SK-MEL-5 (cell line): ENCODE results near the gene RNU7-1. TPM values are rescaled to one million over a fixed set of nuclear protein-coding genes. Genes with fewer than 3 reads are reported as not detected.

Experiments used
- DNase-seq: peaks from one replicate; pipeline ENCODE4 v3.0.0-alpha.2; 2016; ENCODE audit warnings: low read depth, low spot score
- in situ Hi-C: cut with HindIII; loops from 2 replicates; pipeline ENCODE4 v1.10.0; 2016; ENCODE audit warnings: low sequenced_read_pairs, high pct_unique_total_duplicates, low pct_unique_long_range_greater_than_20kb
- small RNA-seq, 2 experiments: library from RNA; depleted of rRNA; stranded (forward); fragments of <200 nt; gene quantifications; one replicate each; pipeline ENCODE3, GENCODE V24; 2014
- total RNA-seq: library from RNA; depleted of rRNA; stranded (reverse); fragments of >200 nt; shearing (Covaris generic); gene quantifications from 2 replicates; pipeline ENCODE4 v1.2.3, GENCODE V29; 2014; rRNA removed

Gene RNU7-1
- total RNA-seq, 1 experiment from 2014 or later, result not detected

DNA sequence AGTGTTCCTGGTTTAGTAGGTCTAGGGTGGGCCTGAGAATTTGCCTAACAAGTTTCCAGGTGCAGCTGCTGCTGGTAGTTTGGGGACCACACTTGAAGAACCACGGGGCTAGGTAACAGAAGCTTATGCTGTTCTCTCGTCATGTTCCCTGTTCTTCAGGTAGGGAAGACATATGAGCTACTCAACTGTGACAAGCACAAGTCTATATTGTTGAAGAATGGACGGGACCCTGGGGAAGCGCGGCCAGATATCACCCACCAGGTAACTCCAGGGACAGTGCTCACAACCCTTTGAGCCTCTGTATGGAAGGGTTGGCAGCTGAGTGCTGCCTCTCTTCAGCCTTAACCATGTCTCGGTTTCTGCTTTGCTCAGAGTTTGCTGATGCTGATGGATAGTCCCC is 30.6 kb downstream of the RNU7-1 start:
- no peak for DNase-seq
- in situ Hi-C loops, result no loop called here

DNA sequence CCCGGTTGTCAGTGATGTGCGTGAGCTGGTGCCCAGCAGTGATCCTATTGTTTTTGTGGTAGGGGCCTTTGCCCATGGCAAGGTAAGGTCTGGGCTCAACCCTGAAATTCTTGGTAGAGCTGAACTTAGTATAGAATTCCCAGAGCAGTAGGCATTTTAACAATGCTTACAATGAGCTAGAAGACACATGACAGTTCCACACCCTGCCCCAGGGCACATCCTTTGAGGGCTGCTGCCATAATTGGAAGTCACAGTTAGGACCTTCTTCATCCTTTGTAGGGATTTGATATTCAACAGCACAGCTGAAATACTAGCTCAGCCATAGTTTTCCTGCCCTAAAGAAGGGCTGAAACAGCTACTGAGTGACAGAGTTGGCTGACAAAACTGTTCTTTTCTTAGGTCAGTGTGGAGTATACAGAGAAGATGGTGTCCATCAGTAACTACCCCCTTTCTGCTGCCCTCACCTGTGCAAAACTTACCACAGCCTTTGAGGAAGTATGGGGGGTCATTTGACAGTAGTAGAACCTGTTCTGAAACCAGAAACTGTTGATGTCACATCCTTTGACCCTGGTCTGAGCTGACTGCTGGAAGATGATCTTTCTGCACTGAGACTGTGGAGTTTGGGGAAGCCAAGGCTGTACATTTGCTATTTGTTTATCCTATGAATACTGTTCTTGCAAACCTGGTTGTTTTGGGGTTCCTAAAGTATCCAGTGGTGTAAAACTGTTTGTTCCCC is 31.8 kb downstream of the RNU7-1 start:
- no peak for DNase-seq
- in situ Hi-C loops, result no loop called here

DNA sequence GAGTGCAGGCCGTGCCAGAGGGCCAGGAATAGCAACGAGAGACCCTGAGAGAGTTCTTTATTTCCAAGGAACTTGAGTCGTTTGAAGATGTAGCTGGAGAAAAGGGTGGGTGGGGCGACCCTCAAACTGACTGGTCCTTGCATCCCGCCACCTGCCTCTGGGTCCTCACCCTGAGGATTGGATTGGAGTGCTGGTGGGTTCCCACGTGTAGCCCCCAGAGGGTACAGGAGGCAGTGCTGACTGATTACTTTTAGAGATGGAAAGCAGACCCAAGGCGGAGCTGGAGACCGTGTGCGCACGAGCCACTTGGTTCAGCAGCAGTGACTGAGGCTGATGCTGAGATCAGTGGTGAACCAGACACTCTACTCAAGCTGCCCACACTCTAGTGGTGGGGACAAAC is 34.0 kb downstream of the RNU7-1 start:
- in situ Hi-C loops, result no loop called here
- DNase-seq, result no peak

DNA sequence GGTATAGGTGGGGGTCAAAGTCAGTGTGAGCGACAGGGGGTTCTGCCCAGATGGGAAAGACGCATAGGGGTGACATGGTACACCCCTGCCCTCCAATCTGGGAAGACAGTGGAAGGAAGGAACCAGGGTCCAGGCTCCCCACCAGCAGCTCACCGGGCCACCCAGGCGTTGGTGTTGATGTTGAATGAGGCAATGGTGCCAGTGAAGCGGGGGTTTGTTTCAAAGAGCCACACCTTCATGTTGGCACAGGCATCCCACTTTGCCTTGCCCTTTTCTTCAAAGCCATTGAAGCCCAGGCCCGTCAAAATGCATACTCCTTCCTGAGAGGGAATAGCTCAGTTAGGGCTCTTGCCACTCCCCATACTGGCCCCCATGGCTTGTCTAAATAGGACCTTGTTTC is 34.6 kb downstream of the RNU7-1 start:
- in situ Hi-C loops, result no loop called here
- DNase-seq, result no peak

DNA sequence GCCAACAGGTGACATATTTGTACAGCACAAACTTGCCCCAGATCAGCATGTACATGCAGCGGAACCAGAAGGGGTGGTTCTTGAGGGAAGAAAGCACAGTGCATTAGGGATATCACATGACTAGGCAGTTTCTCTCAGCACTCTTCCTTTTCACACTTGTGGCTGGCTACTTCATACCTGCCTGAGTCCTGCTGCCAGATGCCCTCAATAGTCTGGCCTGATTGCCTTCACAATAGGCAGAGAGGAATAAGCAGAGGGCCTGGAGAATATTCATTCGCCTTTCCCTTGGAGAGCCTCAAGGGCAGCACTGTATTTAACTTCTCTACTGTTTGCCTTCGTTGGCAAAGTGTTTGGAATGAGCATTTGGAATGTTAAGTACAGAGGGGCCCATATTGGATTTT is 35.0 kb downstream of the RNU7-1 start:
- no peak for DNase-seq
- in situ Hi-C loops, result no loop called here

DNA sequence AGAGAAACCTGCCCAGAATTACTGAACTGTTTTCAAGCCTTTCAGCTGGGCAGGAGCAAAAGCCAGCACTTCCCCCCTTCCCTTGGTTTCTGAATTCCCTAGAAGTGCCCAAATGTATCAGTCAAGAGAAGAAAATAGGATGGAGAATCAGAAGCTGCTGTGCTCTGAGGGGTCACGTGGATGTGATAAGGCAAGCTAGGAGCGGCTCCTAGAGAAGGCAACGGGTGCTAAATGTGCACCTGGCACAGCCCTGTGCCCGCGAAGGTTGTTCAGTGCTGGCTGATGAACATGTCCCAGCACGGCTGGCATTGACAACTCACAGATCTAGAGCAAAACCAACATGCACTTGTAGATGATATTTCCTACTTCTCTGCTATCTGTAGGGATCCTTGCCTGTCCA is 35.4 kb downstream of the RNU7-1 start:
- in situ Hi-C loops, result no loop called here
- no peak for DNase-seq

DNA sequence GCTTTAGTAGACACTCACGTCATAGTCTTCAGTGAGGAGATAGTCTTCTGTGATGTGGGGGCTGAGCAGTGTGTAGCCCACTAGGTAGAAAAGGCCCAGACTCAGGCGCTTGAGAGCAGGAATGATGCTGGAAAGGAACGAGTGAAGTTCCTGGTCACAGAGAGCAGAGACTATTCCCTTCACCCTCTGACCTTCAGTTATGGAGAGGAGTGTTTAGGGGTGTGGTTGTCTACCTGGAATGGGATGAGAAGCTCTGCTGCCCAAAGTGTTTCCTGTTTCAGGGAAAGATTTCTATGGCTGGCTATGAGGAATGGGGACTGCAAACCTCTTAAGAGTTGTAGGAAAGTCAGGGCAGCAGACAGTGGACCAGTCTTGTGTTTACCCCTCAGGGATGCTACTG is 35.8 kb downstream of the RNU7-1 start:
- in situ Hi-C loops, result no loop called here
- no peak for DNase-seq

DNA sequence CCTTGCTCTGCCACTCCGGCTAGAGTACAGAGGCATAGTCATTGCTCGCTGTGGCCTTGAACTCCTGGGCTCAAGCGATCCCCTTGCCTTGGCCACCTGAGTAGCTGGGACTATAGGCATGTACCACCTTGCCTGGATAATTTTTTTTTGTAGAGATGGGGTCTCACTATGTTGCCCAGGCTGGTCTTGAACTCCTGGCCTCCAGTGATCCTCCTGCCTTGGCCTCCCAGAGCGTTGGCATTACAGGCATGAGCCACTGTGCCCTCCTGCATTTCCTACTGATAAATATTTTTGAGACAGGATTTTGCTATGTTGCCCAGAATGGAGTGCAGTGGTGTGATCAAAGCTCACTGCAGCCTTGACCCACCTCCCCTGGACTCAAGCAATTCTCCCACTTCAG is 36.5 kb downstream of the RNU7-1 start:
- DNase-seq, result no peak
- in situ Hi-C loops, result no loop called here

DNA sequence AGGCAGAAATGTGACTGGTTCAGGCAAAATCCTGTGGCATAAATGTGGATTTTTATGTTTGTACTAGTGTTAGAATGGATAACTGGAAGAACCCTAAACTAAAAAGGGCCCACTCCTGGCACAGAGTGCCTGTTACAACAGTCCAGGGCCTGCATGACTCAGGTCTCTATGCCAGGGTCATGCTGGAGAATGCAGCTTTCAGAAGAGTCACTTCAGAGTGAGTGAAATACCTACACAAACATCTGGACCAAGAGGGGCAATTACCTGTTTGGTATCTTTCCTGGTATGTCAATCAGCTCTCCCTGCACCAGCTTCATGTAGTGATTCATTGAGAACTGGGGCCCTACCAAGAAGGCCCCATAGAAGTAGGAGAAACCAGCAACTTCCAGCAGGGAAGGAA is 37.1 kb downstream of the RNU7-1 start:
- in situ Hi-C loops, result no loop called here
- DNase-seq, result no peak

DNA sequence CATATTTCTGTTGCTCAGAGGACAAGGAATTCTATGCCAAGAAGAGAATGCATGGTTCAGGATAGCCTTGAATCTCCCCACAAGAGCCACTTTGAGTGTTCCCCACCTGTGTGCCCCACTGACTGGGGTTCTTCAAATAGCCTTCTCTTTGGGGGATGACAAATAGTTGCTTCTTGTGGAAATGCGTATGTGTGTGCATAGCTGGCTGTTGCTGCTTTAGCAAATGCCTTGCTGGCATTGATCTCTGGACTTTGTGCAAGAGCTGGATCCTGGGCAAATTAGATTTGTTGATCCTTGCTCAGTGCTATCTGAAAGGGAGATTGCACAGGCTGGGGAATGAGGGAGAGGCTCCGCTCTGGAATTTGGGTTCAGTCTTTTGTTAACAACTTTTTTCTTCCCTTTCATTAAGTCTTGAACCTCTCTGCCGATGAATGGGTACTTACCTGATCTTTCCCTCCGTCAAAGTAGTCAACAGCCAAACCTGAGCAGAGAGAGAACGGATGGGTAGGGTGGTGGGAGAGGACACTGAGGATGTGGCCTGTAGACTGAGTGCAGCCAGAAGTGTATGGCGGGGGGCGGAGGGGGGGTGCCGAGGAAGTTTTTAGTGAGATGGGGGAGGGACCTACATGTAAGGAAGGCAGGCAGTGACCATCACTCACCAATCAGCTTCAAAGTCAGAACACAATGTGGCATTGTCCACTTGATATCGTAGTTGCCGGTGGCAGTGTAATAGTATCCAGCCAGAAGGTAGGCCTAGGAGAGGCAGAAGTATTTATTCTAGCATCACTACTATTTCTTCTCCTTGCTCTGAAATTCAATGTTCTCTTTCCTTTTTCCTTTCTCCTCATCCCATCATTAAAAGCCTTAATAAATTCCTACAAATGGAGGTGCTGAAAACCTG is 37.8 kb downstream of the RNU7-1 start:
- in situ Hi-C loops, result no loop called here
- no peak for DNase-seq

DNA sequence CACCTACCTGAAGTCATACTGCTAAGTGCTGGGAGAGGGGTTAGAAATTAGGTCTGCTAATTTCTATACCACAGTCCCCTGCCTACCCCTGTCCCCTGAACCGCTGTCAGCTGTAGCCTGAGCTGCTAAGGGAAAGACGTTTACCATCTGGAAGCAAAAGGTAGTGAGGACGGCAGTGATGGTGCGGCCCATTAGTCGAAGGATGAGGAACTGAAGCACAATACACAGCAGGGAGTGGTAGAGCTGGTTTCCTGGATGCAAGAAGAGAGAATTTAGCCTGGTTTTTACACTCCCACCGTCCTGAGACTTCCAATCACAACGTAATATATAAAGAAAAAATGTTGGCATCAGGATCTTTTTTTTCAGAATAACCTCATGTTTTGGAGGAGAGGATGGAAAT is 38.9 kb downstream of the RNU7-1 start:
- no peak for DNase-seq
- in situ Hi-C loops, result no loop called here

DNA sequence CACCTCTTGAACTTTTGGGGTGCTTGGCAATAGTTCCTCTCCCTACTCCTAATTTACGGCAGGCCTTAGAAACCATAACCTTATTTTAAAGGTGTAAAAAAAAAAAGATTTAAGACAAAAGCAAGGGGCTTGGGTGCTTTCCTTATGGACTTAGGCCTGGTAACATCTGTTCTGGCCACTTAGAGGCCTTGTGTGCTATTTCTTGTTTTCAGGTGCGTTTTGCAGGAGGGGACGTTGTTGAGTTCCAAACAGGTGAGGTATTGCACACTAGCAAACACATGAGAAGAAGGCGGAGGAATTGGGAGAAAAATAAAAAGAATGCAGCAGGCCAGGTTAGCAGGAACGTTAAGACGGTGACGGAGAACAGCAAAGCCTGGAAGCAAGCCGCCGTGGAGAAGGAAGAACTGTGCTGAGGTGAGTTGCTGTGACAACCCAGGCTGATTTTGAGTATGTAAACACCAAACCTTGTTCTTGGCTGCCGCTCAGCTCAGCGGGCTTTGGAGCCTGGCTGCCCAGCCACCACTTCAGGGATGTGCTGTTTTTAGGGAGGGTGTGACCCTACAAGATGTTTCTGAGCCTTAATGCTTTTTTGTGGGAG is 44.4 kb downstream of the RNU7-1 start:
- in situ Hi-C loops, result no loop called here
- no peak for DNase-seq

Small RNA genes lying within 50 kb of the gene (small RNA-seq; reads per million reads assigned to genes)
- gene MIR141 (0.02 to 0.29 reads per million in 2 experiments), gene MIR200C (0 to 0.10 reads per million in 2 experiments), gene RNU7-1 (0 reads per million in 2 experiments), gene SCARNA12 (0.38 to 1.6 reads per million in 2 experiments)

Other genes starting within 250 kb of the RNU7-1 start
- not detected in 2 replicates for gene PIANP, start 243.0 kb upstream of the RNU7-1 start, total RNA-seq
- gene COPS7A, start 219.8 kb upstream of the RNU7-1 start, total RNA-seq, result 122 and 133 TPM in 2 replicates
- 134 TPM in 2 replicates for gene MLF2, start 190.7 kb upstream of the RNU7-1 start, total RNA-seq
- gene PTMS, start 177.5 kb upstream of the RNU7-1 start, total RNA-seq, result 88.9 and 92.6 TPM in 2 replicates
- 0.13 TPM in 1 of 2 replicates, not detected in the other for gene LAG3, start 171.3 kb upstream of the RNU7-1 start, total RNA-seq
- gene CD4, start 154.3 kb upstream of the RNU7-1 start, total RNA-seq, result 0.05 TPM in 1 of 2 replicates, not detected in the other
- gene GPR162, start 122.0 kb upstream of the RNU7-1 start, total RNA-seq, result 0.08 and 1.5 TPM in 2 replicates
- gene P3H3, start 115.4 kb upstream of the RNU7-1 start, total RNA-seq, result 10.3 and 10.8 TPM in 2 replicates
- gene GNB3, start 102.9 kb upstream of the RNU7-1 start, total RNA-seq, result 0.08 TPM in 1 of 2 replicates, not detected in the other
- gene CDCA3, start 92.5 kb upstream of the RNU7-1 start, total RNA-seq, result 47.1 and 52.3 TPM in 2 replicates
- gene USP5, start 91.7 kb upstream of the RNU7-1 start, total RNA-seq, result 87.9 and 92.6 TPM in 2 replicates
- gene TPI1, start 76.3 kb upstream of the RNU7-1 start, total RNA-seq, result 1,835 and 2,004 TPM in 2 replicates
- 6.4 and 8.3 TPM in 2 replicates for gene SPSB2, start 70.5 kb upstream of the RNU7-1 start, total RNA-seq
- 10.0 and 10.7 TPM in 2 replicates for gene LRRC23, start 39.0 kb upstream of the RNU7-1 start, total RNA-seq
- 14.5 and 16.5 TPM in 2 replicates for gene ENO2, start 29.2 kb upstream of the RNU7-1 start, total RNA-seq
- gene ATN1, start 15.9 kb upstream of the RNU7-1 start, total RNA-seq, result 3.1 and 5.0 TPM in 2 replicates
- gene C12orf57, start 206 bp downstream of the RNU7-1 start, total RNA-seq, result 118 and 135 TPM in 2 replicates
- gene PTPN6, start 7.5 kb downstream of the RNU7-1 start, total RNA-seq, result not detected in 2 replicates
- gene PHB2, start 26.8 kb downstream of the RNU7-1 start, total RNA-seq, result 410 and 413 TPM in 2 replicates
- 62.9 and 70.8 TPM in 2 replicates for gene EMG1, start 27.1 kb downstream of the RNU7-1 start, total RNA-seq
- 12.9 and 15.6 TPM in 2 replicates for gene LPCAT3, start 74.7 kb downstream of the RNU7-1 start, total RNA-seq
- 3.3 and 3.6 TPM in 2 replicates for gene C1S, start 116.9 kb downstream of the RNU7-1 start, total RNA-seq
- gene C1R, start 148.6 kb downstream of the RNU7-1 start, total RNA-seq, result 2.0 and 2.5 TPM in 2 replicates
- gene C1RL, start 165.4 kb downstream of the RNU7-1 start, total RNA-seq, result 1.9 and 3.8 TPM in 2 replicates
- gene RBP5, start 185.1 kb downstream of the RNU7-1 start, total RNA-seq, result not detected in 2 replicates
- 1.0 TPM in 2 replicates for gene CLSTN3, start 186.6 kb downstream of the RNU7-1 start, total RNA-seq
- 23.7 and 27.5 TPM in 2 replicates for gene PEX5, start 245.9 kb downstream of the RNU7-1 start, total RNA-seq